ENCODE measurements around the gene BAAT. TPM values are rescaled to one million over a fixed set of nuclear protein-coding genes. Genes with fewer than 3 reads are reported as not detected.

The BAAT gene
- total and polyA plus RNA-seq, 9 of the 15 experiments (the other 6 are each of a cell fraction or from before 2014, with no cell fraction given) = 0.17 to 0.76 (median 0.32) TPM

DNA sequence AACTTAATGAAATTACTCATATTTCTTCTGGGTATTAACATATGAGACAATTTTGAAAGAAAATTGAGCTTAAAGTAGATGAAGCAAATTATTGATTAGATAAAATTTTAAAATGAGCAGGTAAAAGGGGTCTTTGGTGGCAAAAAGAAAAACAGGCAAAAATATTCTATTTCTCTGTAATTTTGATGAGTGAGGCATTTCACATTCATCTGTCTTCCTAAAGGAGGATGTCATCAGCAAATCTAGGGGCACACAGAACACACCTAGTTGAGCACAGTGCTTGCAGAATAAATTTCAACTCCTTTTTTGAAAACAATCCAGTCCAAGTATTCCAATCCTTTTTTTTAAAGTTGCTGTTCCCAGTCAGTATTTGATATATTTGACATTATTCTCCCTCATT is 30.0 kb upstream of the BAAT start:
- Histone ChIP-seq H3K79me2 (ENCODE audit: control insufficient read depth, insufficient read depth, low read length) (no peaks in the 10 kb centered on the region), H2AFZ (ENCODE audit: low read depth, low read length) (no peak overlapping the region), H3K9me3 (replicated peaks; ENCODE audit: control insufficient read depth, insufficient read depth, low read depth, low read length) (peaks cover 6% of the 10 kb centered on the region), H3K4me3 (no peak overlapping the region), H3K27me3 (ENCODE audit: control insufficient read depth in 2 of 2, insufficient read depth in 2 of 2, low read length in 2 of 2) (no peaks in the 10 kb centered on the region), H4K20me1 (replicated peaks; ENCODE audit: control insufficient read depth, insufficient read depth, low read length) (no peaks in the 10 kb centered on the region), H3K36me3 (ENCODE audit: control insufficient read depth, insufficient read depth, low read length) (no peaks in the 10 kb centered on the region), H3K9ac (ENCODE audit: insufficient read depth in 1 of 2, low read depth in 2 of 2, low read length in 2 of 2) (no peak overlapping the region), H3K27ac (ENCODE audit: extremely low read depth, low read depth, low read length) (no peak overlapping the region), H3K9me1 (ENCODE audit: control insufficient read depth, insufficient read depth, low read length) (no peaks in the 10 kb centered on the region), H3K4me1 (replicated peaks in 1 of 2; ENCODE audit: control insufficient read depth in 2 of 2, insufficient read depth in 2 of 2, low read length in 2 of 2) (no peaks in the 10 kb centered on the region), H3K4me2 (ENCODE audit: insufficient read depth, low read length) (no peak overlapping the region)
- no peak for ATAC-seq
- TF ChIP-seq SRSF9 (IDR thresholded peaks at IDR 0.05; ENCODE audit: borderline replicate concordance, low read depth, low read length) (no peak), SMAD1 (IDR thresholded peaks at IDR 0.05; ENCODE audit: low read depth, low read length, partially characterized antibody) (no peak), SPI1 (IDR thresholded peaks at IDR 0.05; ENCODE audit: borderline replicate concordance, low read depth, low read length) (no peak), FOXJ3 (CRISPR knock-in tag; IDR thresholded peaks at IDR 0.05) (no peak), POU5F1 (IDR thresholded peaks at IDR 0.05; ENCODE audit: borderline replicate concordance, low read depth, low read length, partially characterized antibody) (no peak), ZZZ3 (IDR thresholded peaks at IDR 0.05) (no peak), CBX3 (IDR thresholded peaks at IDR 0.05; ENCODE audit: borderline replicate concordance in 1 of 2, low read length in 2 of 2) (no peak), HMG20A (CRISPR knock-in tag; conservative IDR thresholded peaks at IDR 0.05) (no peak), CEBPB (tag; IDR thresholded peaks at IDR 0.05) (no peak)
- TF ChIP-seq, protein P1, sequence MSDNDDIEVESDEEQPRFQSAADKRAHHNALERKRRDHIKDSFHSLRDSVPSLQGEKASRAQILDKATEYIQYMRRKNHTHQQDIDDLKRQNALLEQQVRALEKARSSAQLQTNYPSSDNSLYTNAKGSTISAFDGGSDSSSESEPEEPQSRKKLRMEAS (CRISPR knock-in tag; IDR thresholded peaks at IDR 0.05) = no peak
- TF ChIP-seq, protein P2, sequence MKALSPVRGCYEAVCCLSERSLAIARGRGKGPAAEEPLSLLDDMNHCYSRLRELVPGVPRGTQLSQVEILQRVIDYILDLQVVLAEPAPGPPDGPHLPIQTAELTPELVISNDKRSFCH (CRISPR knock-in tag; IDR thresholded peaks at IDR 0.05) = no peak
- TF ChIP-seq, protein P2 (tag; IDR thresholded peaks at IDR 0.05) = no peak
- CTCF ChIA-PET (ENCODE audit: low intra/inter-chr PET ratio) = no interaction called here
- POLR2A ChIA-PET = interaction anchor here (1.4 kb wide), 1 partner anchor 16 kb away, joined by 3 read pairs; the partner anchor contains the start of genes MRPL50 and ZNF189
- intact Hi-C loops (cut with micrococcal nuclease) = no loop called here
- DNase-seq (ENCODE audit: extremely low read depth in 1 of 4, low spot score in 3 of 4) = no peak
- in situ Hi-C loops (cut with MboI) = no loop called here
- FAIRE-seq = no peak
- BruUV-seq (replicated peaks) = no TSS peak

All from K562 (cell line).